ENCODE results near the gene LUZP1.

Gene LUZP1

DNA sequence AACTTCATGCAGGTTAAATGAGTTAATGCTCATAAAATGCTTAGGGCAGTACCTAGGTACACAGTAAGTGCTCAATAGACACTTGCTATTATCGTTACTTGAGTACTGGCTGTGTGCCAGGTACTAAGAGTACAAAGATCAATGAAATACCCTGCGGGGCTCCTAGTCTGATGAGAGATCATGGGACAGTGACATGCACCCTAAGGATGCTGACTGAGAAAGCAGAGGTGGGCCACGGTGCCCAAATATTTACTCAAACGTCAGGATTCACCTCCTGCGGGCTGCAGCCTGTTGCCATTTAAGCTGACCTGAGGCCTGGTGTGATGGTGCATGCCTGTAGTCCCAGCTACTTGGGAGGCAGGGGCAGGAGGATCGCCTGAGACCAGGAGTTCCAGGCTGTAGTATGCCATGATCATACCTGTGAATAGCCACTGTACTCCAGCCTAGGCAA, 19.8 kb upstream of the LUZP1 start:
- DNase-seq: no peak

DNA sequence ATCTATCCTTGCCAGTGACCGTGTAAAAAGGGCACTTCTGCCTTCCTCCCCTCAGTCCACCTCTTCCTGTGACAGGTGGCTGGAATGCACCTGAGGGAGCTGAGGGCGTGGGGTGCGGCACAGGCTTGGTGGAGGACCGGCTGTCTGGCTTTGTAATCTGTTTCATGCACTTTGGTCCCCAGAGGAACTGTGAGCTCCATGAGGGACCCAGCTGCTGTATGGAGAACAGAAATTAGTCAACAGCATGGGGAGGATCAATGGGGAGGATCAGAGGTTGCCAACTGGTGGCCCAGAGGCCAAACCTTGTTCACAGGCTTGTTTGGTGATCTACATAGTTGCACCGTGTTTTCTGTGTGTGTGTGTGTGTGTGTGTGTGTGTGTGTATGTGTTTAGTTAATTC, 19.0 kb upstream of the LUZP1 start:
- no peak for DNase-seq

DNA sequence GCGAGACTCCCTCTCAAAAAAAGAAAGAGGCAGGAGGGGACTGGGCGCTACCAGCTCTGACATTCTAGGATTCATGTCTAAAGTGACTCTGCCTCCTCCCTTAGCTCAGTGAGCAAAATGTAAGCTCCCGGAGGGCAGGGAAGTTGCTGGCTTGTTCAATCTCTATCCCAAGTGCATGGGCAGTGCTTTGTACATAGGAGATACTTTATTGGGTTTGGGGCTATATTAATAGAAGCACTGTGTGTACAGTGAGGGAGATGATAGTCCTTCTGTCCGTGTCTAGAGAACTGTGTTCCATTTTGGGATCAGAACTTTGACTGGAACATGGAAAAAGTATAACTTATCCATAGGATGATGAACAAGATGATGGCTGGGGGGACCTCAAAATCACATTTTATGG, 16.7 kb upstream of the LUZP1 start:
- DNase-seq: no peak

DNA sequence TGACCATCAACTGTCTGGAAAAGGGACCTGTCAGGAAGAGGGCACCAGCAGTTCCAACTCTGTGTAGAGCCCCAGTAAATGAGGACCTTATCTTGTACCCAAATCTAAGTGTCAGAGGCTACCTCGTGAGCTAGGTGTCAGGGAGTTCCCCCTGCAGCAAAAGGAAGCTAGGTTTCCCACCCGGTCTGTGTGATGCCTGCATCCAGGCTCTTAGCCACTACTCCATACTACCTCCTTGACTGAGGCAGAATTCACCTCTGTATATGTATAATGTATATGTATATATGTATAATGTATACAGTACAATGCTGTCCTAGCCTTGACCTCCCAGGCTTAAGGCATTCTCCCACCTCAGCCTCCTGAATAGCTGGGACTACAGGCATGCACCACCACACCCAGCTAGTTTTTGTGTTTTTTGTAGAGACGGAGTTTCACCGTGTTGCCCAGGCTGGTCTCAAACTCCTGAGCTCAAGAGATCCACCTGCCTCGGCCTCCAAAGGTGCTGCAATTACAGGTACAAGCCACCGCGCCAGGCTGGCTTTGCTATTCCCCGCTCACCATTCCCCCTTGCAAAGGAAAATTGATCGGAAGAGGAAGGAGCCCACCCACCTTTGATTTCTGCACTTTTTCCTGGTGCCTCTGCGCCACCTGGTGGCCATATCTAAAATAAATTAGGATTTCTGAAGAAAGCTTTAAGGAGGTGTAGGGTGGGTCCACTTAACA, 15.7 kb upstream of the LUZP1 start:
- peak; percentile 37 for DNase-seq

DNA sequence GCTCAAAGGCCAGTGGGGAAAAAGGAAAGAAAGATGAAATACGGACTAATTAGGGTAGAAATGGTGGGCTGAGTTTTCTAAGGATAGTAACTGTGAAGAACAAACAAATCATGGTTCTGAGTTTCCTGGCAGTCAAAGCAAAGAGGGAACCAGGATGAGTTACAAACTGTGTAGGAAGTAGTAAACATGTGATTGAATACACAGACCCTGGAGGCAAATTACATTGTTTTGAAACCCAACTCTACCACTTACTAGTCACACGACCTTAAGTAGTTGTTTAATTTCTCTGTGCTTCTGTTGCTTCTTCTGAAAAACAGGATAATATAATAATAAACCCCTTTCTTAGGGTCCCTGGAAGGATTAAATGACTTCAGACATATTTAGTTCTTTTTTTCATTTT, 11.2 kb upstream of the LUZP1 start:
- DNase-seq: no peak

DNA sequence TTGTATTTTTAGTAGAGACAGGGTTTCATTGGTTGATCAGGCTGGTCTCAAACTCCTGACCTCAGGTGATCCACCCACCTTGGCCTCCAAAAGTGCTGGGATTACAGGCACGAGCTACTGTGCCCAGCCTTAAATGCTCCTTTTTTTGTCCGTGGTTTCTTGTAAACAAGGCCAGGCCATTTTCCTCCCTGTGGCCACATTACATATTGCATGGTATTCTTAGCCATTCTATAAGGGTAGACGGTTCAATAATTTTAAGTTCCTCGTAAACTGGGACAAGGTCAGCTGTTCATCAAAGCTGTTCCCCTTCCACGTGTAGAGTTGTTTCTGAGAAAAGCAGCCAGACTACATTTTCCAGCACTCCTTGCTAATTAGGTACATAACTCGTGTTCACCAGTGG, 10.3 kb upstream of the LUZP1 start:
- no peak for DNase-seq

DNA sequence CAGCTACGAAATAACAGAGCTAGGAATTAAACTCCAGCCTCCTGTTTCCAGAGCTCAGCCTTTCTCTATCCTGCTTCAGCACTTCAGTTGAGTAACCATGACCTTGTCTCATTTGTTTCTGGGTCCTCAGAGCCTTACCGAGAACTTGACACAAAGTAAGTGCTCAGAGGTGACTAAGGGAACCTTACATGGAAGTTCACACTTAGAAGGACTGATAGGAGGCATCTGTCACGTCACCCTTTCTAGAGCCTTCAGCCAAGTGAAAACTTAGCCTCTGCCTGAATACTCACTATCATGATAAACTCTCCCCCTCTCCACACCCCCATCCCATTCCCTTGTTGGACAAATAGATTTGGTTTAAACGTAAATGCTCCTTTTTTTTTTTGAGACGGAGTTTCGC, 9.8 kb upstream of the LUZP1 start:
- no peak for DNase-seq

DNA sequence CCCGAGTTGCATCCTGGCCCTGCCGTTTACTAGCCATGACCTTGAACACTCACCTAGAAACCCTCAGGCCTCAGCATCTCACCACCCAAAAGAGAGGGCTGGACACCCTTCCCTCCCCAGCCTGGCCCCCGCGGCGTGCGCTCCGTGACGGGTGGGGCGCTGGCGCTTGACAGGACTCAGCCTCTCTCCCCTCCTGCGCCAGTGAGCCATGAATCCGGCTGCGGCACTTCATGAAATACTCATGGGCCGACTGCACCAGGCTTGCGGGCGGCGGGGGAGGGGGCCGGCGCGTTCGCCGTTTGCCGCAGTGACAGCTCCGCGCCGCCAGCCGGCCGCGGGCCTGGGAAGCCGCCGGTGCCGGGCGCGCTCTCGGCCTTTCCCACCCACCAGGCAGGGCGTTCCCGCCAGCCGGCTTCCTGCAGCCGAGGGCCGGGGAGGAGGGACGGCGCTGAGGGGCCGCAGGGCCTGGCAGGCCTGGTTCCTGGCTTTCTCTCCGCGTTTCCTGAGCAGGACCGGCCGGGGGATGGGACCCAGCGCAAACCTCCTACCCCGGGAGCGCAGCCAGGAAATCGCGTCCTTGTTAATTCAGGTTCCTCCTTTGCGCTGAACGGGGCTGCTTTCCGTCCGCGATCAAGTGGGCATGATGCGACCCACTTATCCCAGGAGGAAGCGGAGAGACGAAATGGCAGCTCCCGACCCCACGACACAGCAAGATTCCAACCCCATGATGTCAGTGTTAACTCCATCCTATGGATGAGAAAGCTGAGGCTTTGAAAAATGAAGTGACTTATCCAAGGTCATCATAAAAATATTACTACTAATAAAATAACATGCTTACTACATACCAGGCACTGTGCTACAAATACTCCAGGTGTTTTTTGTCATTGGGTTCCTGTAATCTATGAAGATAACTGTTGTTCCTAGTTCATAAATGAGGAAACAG, 9.1 kb upstream of the LUZP1 start:
- peak; percentile 35 for DNase-seq

DNA sequence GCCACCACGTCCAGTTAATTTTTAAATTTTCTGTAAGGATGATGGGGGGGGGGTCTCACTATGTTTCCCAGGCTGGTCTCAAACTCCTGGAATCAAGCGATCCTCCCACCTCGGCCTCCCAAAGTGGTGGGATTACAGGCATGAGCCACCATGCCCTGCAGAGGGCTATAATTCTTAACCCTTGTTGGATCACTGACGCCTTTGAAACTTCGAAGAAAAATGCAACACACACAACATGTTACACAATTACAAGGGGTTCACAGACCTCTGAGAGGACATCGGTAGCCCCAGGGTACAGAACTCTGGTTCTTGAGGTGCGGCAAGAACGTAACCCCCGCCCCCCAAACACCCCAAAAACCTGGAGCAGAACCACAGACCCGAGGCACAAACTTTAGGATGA, 8.4 kb upstream of the LUZP1 start:
- no peak for DNase-seq

DNA sequence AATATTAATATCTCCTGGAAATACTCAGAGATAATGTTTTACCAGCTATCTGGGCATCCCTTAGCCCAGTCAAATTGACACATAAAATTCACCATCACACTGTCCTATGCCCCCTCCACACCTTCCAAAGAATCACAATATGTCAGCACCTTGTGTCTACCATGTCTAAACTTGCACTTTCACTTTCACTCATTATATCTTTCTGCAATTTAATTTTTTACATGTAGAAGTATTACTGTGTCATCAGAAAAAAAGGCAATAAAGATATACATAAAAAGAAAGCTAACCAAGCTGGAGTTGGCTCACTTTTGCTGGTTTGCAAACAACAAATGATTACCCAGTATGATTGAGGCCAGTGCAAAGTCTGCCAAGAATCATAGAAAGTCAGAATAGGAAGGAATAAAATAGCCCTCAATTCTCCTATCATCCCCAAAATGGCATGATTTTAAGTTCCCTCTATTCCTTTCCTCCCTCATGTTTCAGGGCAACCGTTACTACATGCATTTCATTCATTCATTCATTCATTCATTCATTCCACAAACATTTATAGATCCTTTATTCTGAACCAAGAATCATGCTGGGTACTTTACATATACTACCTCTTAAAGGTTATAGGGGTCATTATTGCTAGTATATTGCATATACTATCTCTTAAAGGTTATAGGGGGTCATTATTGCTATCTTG, 5.9 kb upstream of the LUZP1 start:
- DNase-seq: no peak

DNA sequence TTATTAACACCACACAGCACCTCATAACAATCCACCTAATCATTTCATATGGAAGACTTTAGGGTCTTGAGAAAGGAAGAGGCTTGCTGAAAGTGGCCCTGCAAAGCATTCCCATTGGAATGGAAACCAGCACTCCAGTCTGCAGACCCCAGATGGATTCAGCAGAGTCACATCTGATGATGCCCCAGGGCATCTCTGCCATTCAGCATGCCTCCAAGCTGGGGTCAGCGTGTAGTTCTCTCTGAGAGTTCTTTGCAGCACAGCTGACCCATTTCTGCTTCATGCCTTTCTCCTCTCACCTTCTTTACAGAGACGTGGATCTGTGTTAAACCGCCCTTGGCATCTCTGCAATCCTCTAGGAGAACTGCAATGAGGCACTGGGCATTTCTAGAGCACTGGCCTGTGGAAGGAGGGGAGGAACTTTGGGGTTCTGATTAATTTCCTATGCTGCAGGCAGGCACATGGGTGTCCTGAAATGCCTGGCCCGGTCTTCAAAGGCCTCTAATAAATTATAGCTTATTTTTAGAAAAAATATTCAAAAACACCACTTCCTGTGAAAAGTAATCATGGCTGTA, 2.6 kb upstream of the LUZP1 start:
- no peak for DNase-seq

DNA sequence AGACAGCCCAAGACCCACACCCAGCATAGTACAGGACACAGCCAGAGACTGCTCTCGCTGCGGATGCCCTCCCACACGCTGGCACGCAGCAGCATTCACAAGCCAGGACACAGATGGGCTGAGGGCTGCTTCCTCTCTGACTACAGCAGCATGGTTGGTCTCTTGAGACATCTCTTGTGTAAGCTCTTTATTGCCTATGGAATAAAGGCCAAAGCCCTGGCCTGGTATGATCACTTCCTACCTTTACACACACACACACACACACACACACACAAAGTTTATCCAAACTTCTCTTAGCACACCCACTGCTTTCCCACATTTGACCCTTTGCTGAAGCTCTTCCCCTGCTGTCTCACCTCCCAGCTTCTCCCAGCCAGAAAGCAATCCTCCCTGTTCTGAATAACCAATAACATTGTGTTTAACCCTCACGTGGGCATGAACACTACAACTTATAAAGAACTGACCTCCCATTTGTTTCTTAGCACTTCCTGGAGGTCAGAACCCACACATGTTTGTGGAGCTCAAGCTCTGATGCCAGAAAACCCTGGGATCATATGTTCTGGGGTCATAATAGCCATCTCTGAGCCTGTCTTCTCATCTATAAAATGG, 1.2 kb upstream of the LUZP1 start:
- DNase-seq: no peak

DNA sequence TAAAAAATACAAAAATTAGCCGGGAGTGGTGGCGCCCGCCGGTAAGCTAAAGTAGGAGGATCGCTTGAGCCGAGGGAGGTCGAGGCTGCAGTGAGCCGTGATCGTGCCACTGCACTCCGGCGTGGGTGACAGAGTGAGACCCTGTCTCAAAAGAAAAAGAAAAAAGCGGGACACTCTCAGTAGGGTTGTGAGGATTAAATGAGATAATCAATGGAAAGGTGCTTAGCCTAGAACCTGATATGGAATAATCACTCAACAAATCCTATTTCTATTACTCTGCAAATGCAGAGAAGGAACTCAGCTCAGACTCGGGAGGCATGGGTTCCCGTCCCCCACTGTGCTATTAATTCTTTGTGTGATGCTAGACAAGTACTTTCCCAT, 529 bp upstream of the LUZP1 start:
- no peak for DNase-seq

DNA sequence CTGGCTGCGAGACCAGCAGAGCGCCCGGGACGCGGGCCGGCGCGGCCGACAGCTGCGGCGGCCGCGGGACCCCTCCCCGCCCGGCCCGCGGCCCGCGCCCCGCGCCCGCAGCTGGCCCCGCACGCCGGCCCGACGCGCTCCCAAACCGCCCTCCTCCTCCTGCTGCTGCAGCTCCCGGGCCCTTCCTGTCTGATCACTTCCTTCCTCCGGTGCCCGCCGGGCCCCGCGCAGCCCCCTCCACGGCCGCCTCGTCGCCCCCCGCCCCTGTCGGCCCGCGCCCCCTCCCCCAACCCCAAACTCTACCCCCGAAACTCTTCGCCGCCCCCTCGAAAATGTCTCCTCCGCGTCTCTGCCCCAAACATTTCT, 594 bp downstream of the LUZP1 start:
- no peak for DNase-seq

DNA sequence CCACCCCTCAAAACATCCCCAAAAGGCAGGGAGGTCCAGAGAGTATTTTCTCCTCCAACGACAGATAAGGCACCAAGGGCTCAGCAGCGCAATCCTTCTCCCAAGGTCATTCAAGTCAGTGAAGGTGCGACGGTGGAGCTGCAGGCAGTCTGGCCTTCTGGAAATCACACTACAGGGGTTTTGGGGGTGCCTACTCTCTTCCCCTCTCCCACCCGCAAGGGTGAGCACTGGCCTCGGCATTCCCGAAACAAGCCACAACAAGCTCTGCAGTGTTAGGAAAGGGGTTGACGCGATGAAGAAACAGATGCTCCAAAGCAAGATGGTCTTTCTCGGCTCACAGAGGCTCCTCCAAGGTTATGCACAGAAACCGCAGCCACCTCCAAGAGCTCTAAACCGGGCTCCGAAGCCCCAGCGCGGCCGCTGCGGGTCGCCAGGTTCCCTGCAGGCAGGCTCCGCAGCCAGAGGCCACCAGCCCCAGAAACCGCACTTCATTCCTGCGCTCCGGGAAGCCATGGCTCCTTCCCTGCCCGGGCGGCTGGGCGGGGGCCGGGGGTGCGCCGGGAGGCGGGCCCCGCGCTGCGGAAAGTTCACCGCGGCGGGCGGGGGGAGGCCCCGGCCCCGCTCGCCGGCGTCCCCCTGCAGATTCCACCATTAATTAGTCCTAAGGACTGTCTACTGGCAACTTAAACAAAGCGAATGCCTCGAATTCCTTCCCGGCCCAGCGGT, 1.1 kb downstream of the LUZP1 start:
- DNase-seq: no peak

DNA sequence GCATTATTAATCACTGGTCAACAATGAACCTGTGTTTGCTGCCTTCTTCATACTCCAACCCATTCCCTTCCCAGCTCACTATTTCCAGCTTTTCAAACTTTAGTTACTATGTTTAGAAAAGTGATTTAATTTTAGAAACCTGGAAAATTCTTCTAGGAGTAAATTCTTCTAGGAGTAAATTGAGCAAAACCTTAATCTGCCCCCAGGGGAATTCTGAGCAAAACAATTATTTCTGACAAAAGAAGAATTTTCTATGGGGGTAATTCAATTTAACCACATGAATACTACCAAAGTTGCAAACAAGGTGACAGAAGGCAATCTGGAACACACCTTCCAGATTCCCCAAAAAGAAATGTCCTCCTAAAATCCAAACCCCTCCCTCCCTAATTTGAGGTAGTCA, 1.8 kb downstream of the LUZP1 start:
- DNase-seq: no peak

DNA sequence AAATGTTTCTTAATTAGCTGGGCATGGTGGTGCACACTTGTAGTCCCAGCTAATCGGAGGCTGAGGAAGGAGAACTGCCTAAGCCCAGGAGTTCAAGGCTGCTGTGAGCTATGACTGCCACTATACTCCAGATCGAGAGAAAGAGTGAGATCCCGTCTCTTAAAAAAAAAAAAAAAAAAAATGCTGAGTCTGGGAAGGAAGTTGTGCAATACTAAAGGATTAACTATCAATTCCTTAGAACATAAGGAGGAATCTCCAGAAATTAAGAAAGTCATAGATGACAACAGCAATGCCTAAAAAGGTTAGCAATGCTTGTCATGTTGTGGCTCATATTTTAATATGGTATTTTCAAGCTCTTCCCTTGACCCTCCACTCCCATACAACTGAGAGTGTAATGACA, 5.3 kb downstream of the LUZP1 start:
- no peak for DNase-seq

DNA sequence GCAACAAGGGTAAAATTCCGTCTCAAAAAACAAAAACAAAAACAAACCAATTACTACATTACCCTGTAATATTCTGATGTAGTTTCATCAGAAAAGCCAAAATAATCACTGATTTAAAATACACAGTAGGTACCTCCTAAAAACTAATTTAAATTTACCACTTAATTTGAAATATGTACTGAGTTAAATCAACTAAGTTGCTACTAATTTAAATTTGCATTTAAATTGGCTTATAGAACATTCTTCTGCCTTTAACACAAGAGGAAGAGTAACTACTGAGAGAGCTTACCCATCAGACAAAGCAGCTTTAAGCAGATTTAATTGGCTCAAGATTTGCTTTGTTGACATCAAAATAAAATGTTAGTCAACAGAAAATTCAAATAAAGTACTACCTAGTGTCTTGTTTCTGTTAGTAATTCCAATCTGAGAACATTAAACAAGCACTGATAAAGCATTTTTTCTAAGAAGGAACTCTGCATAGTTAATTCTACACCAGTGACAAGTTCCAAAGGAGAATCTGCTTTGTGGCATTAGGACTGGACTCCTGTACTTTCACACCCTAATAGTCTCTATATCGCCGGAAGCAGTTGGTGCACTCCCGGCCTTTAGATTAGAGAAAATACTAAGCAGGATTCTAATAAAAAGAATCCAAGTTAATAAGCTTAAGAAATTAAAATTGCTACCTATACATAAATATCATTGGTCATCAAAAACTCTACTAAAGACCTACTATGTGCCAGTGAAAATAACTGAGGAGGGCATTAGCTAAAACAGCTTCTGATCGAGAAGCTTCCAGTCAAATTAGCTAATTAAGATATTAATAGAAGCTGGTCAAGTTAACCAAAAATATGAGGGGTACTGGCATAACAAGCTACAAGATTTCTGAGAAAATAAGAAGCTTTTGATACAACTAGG, 8.4 kb downstream of the LUZP1 start:
- no peak for DNase-seq

DNA sequence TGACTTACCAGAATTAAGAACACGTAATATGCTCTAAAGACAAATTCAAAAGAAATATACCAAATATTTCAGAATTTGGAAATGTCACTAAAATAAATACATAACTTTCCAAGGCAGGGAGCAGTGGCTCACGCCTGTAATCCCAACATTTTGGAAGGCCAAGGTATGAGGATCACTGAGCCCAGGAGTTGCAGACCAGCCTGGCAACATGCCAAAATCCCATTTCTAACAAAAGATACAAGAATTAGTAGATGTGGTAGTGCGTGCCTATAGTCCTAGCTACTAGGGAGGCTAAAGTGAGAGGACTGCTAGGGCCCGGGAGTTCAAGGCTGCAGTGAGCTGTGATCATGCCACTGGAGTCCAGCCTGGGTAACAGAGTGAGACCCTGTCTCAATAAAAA, 11.7 kb downstream of the LUZP1 start:
- no peak for DNase-seq

DNA sequence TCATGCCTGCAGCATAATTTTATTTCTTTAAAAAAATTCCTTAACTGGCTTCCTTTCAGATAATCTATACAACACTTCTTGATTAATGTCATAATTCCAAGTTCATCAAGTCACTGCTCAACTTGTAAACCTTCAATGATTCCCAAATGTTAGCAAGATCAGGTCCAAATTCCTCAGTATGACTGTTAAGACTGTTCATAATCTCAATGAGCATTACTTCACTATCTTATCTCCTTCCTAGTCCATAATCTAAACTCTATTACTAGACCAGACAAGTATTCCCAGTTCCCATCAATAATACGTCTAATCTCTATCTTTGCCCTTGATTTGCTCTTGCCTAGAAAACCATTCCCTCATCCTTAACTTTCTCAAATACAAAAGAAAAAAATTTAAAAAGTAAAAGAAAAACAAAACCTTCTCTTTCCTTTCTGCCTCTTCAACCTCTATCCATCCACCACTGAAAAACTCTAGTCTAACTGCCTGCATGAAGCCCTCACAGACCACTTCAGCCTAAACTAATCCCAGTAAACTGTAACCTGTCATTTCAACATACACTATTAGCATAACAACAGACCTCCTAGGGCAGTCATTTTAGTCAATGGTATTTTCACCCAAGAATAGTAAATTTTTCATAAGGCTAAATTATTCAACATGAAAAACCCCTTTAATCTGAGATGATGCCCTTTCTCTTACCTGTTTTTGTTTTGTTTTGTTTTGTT, 15.5 kb downstream of the LUZP1 start:
- no peak for DNase-seq

DNA sequence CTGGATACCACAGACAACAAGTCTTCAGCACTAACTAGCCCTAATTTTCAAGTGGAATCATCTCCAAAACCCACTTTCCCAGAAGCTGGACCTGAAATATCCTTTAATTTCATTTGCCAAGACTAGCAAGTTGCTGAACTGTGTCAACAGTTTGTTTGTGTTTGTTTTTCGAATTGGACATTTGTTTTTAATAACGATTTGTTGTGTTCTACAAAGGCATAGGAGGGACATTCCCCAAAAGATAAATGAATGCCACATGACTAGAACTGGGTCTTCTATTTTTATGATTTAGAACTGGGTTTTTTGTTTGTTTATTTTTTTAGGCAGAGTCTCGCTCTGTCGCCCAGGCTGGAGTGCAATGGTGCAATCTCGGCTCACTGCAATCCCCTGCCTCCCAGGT, 17.9 kb downstream of the LUZP1 start:
- DNase-seq: no peak

Data from NCI-H1048 (cell line).